ENCODE data around the gene MRGPRG.

The MRGPRG gene

GRCh38 chr11:3201112-3201581 lies 17.5 kb downstream of the MRGPRG start:
- Mint-ChIP-seq H3K27ac (no peak overlapping the region), H3K9me3 (no peaks in the 10 kb centered on the region), H3K36me3 (ENCODE audit: low read depth) (no peaks in the 10 kb centered on the region), H3K27me3 (ENCODE audit: low read depth) (peaks cover 55% of the 10 kb centered on the region), H3K4me1 (peaks cover 7% of the 10 kb centered on the region), H3K4me3 (no peak overlapping the region)
- no peak for TF ChIP-seq CTCF (IDR thresholded peaks at IDR 0.05; ENCODE audit: unreplicated experiment in 3 of 3)

- peaks cover 6% of the 10 kb centered on the region for H3K4me1 Mint-ChIP-seq
- H3K27me3 Mint-ChIP-seq (ENCODE audit: low read depth) = peaks cover 55% of the 10 kb centered on the region
- no peak overlapping the region for H3K4me3 Mint-ChIP-seq
- no peaks in the 10 kb centered on the region for H3K9me3 Mint-ChIP-seq
- no peak overlapping the region for H3K27ac Mint-ChIP-seq
- no peaks in the 10 kb centered on the region for H3K36me3 Mint-ChIP-seq (ENCODE audit: low read depth)
- no peak for TF ChIP-seq CTCF (IDR thresholded peaks at IDR 0.05; ENCODE audit: unreplicated experiment in 3 of 3)
Measured at GRCh38 chr11:3200388-3201111, 18.1 kb downstream of the MRGPRG start.

GRCh38 chr11:3199537-3200295 lies 18.9 kb downstream of the MRGPRG start:
- peaks cover 46% of the 10 kb centered on the region for H3K27me3 Mint-ChIP-seq (ENCODE audit: low read depth)
- no peaks in the 10 kb centered on the region for H3K4me1 Mint-ChIP-seq
- H3K9me3 Mint-ChIP-seq = no peaks in the 10 kb centered on the region

GRCh38 chr11:3198815-3199214 lies 19.8 kb downstream of the MRGPRG start:
- Mint-ChIP-seq H3K9me3 (no peaks in the 10 kb centered on the region), H3K27me3 (ENCODE audit: low read depth) (peaks cover 43% of the 10 kb centered on the region), H3K4me3 (no peak overlapping the region)

More at GRCh38 chr11:3199537-3200295, 18.9 kb downstream of the MRGPRG start:
- H3K4me3 Mint-ChIP-seq = no peak overlapping the region
- no peak for TF ChIP-seq CTCF (IDR thresholded peaks at IDR 0.05; ENCODE audit: unreplicated experiment in 3 of 3)
- H3K36me3 Mint-ChIP-seq (ENCODE audit: low read depth) = no peaks in the 10 kb centered on the region
- no peak overlapping the region for H3K27ac Mint-ChIP-seq

GRCh38 chr11:3197878-3198528 lies 20.6 kb downstream of the MRGPRG start:
- H3K27me3 Mint-ChIP-seq (ENCODE audit: low read depth) = peaks cover 35% of the 10 kb centered on the region
- H3K4me1 Mint-ChIP-seq = no peaks in the 10 kb centered on the region
- no peak overlapping the region for H3K4me3 Mint-ChIP-seq
- no peak for TF ChIP-seq CTCF (IDR thresholded peaks at IDR 0.05; ENCODE audit: unreplicated experiment in 3 of 3)
- no peak overlapping the region for H3K27ac Mint-ChIP-seq
- no peaks in the 10 kb centered on the region for H3K9me3 Mint-ChIP-seq
- no peaks in the 10 kb centered on the region for H3K36me3 Mint-ChIP-seq (ENCODE audit: low read depth)

More at GRCh38 chr11:3198815-3199214, 19.8 kb downstream of the MRGPRG start:
- Mint-ChIP-seq H3K4me1 (no peaks in the 10 kb centered on the region), H3K36me3 (ENCODE audit: low read depth) (no peaks in the 10 kb centered on the region), H3K27ac (no peak overlapping the region)
- no peak for TF ChIP-seq CTCF (IDR thresholded peaks at IDR 0.05; ENCODE audit: unreplicated experiment in 3 of 3)

All from nephron (organoid).